ENCODE measurements around the gene CAPN13.

DNA sequence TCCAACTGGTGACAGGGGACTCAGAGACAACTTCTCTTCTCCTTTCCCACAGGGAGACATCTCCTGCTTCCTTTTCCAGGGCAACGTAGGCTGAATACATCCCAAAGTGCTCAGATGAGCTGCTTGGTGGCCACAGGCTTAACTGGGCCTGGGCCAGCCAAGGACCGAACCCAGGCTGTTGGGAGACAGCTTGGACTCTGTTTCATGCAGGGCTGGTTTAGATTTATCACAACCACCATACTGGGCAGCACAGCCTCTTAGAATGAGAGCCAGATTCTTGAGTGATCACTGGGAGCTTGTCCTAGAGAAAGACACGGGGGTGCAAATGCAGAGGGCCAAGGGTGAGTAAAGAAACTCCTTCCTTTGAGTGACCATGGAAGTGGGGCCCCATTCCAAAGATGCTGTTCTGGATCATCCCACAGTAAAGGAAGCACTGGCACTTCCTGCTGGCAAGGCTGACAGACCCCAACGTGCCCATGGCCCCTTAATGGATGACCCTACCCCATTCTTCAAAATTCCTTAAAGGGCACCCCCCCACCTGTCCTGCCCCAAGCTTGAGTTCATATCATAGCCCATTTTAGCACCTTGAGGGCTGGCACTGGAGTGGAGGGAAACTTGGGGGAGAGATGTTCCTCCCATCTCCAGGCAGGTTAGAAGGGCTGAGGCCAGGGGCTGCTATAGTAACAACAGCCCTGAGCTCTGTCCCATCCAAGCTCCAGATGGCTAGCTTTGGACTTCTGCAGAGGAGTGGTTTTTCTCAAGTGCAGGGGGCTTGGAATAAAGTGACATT is 84.1 kb downstream of the CAPN13 start:
- TF ChIP-seq POLR2AphosphoS5 (IDR thresholded peaks at IDR 0.05; ENCODE audit: low read depth, low read length) (no peak), POLR2A (IDR thresholded peaks at IDR 0.05; ENCODE audit: low read depth, low read length) (no peak)
